LNCaP clone FGC (cell line): ENCODE data around the gene FHIP1B.

Experiments
- DNase-seq: peaks from one replicate; pipeline ENCODE4 v3.0.0-alpha.2; 2011; ENCODE audit warnings: low read depth
- H3K4me3 ChIP-seq: 2 replicates; pipeline ENCODE4 v1.5.1; 2011; ENCODE audit warnings: mild to moderate bottlenecking, low read depth, low read length, control low read depth
- CTCF ChIP-seq: IDR thresholded peaks from 2 replicates; pipeline ENCODE4 v1.5.1; 2012; ENCODE audit warnings: mild to moderate bottlenecking; ENCODE audit not compliant: control insufficient read depth, insufficient read depth; ENCODE audit errors: extremely low read depth

The FHIP1B gene

GRCh38 chr11:6204706-6205105, 29.7 kb downstream of the FHIP1B start:
- no peak for TF ChIP-seq CTCF
- no peak overlapping the region for H3K4me3 ChIP-seq
- DNase-seq, result no peak

GRCh38 chr11:6203327-6203726, 31.1 kb downstream of the FHIP1B start:
- H3K4me3 ChIP-seq, result no peak overlapping the region
- TF ChIP-seq CTCF, result no peak
- DNase-seq, result no peak

- DNase-seq, result no peak
Observed at GRCh38 chr11:6202041-6202440, 32.4 kb downstream of the FHIP1B start.

GRCh38 chr11:6201481-6201880, 33.0 kb downstream of the FHIP1B start:
- no peak for TF ChIP-seq CTCF
- DNase-seq, result no peak
- H3K4me3 ChIP-seq, result no peak overlapping the region

More at GRCh38 chr11:6202041-6202440, 32.4 kb downstream of the FHIP1B start:
- no peak for TF ChIP-seq CTCF
- H3K4me3 ChIP-seq, result no peak overlapping the region

- H3K4me3 ChIP-seq, result no peak overlapping the region
- TF ChIP-seq CTCF, result no peak
- DNase-seq, result no peak
Observed at GRCh38 chr11:6200975-6201374, 33.5 kb downstream of the FHIP1B start.

- TF ChIP-seq CTCF, result no peak
- no peak for DNase-seq
- H3K4me3 ChIP-seq, result no peak within 1 kb of the TSS
Observed at GRCh38 chr11:6199174-6199810, 35.1 kb downstream of the FHIP1B start, which contains the start of gene OR52W1. OR52W1 (plus strand) TSS chr11:6199224; CDS start chr11:6199224, 0 bp downstream.

- DNase-seq, result no peak
- no peak for TF ChIP-seq CTCF
- no peak overlapping the region for H3K4me3 ChIP-seq
Observed at GRCh38 chr11:6197466-6198200, 36.8 kb downstream of the FHIP1B start.
